ENCODE results near the gene SEMA5B.

The SEMA5B gene

GRCh38 chr3:123024056-123024455, 3.5 kb downstream of the SEMA5B start:
- no peak for DNase-seq (ENCODE audit: low read depth in 3 of 3)

GRCh38 chr3:123021996-123022510, 5.5 kb downstream of the SEMA5B start:
- DNase-seq (ENCODE audit: low read depth in 3 of 3), result no peak

- no peak for DNase-seq (ENCODE audit: low read depth in 3 of 3)
Observed at GRCh38 chr3:123021388-123021787, 6.2 kb downstream of the SEMA5B start.

GRCh38 chr3:123020709-123021108, 6.9 kb downstream of the SEMA5B start:
- DNase-seq (ENCODE audit: low read depth in 3 of 3), result no peak

- DNase-seq (ENCODE audit: low read depth in 3 of 3), result no peak
Observed at GRCh38 chr3:123019591-123019990, 8.0 kb downstream of the SEMA5B start.

- DNase-seq (ENCODE audit: low read depth in 3 of 3), result no peak
Observed at GRCh38 chr3:123019161-123019560, 8.4 kb downstream of the SEMA5B start.

GRCh38 chr3:123018683-123019082, 8.9 kb downstream of the SEMA5B start:
- DNase-seq (ENCODE audit: low read depth in 3 of 3), result no peak

GRCh38 chr3:123015596-123015995, 12.0 kb downstream of the SEMA5B start:
- no peak for DNase-seq (ENCODE audit: low read depth in 3 of 3)

GRCh38 chr3:123013876-123014275, 13.7 kb downstream of the SEMA5B start:
- no peak for DNase-seq (ENCODE audit: low read depth in 3 of 3)

- no peak for DNase-seq (ENCODE audit: low read depth in 3 of 3)
Observed at GRCh38 chr3:123012652-123013051, 14.9 kb downstream of the SEMA5B start.

- no peak for DNase-seq (ENCODE audit: low read depth in 3 of 3)
Observed at GRCh38 chr3:123011447-123011846, 16.1 kb downstream of the SEMA5B start.

GRCh38 chr3:123008840-123009239, 18.7 kb downstream of the SEMA5B start:
- DNase-seq (ENCODE audit: low read depth in 3 of 3), result no peak

GRCh38 chr3:123006609-123007008, 21.0 kb downstream of the SEMA5B start:
- no peak for DNase-seq (ENCODE audit: low read depth in 3 of 3)

- no peak for DNase-seq (ENCODE audit: low read depth in 3 of 3)
Observed at GRCh38 chr3:123005291-123005690, 22.3 kb downstream of the SEMA5B start.

GRCh38 chr3:123004201-123004918, 23.2 kb downstream of the SEMA5B start:
- DNase-seq (ENCODE audit: low read depth in 3 of 3), result no peak

- no peak for DNase-seq (ENCODE audit: low read depth in 3 of 3)
Observed at GRCh38 chr3:123002749-123003497, 24.6 kb downstream of the SEMA5B start.

GRCh38 chr3:123002100-123002748, 25.3 kb downstream of the SEMA5B start:
- no peak for DNase-seq (ENCODE audit: low read depth in 3 of 3)

GRCh38 chr3:122998856-122999255, 28.7 kb downstream of the SEMA5B start:
- DNase-seq (ENCODE audit: low read depth in 3 of 3), result no peak

GRCh38 chr3:122998206-122998605, 29.4 kb downstream of the SEMA5B start:
- no peak for DNase-seq (ENCODE audit: low read depth in 3 of 3)

- no peak for DNase-seq (ENCODE audit: low read depth in 3 of 3)
Observed at GRCh38 chr3:122996038-122996580, 31.5 kb downstream of the SEMA5B start.

- no peak for DNase-seq (ENCODE audit: low read depth in 3 of 3)
Observed at GRCh38 chr3:122994954-122995353, 32.6 kb downstream of the SEMA5B start.
